ENCODE results near the gene SMDT1.
"Not testable (repeated sequence)": the region's sequence is repeated elsewhere in the genome, so short reads cannot be mapped to it uniquely, and the experiment has no call there.

The SMDT1 gene

DNA sequence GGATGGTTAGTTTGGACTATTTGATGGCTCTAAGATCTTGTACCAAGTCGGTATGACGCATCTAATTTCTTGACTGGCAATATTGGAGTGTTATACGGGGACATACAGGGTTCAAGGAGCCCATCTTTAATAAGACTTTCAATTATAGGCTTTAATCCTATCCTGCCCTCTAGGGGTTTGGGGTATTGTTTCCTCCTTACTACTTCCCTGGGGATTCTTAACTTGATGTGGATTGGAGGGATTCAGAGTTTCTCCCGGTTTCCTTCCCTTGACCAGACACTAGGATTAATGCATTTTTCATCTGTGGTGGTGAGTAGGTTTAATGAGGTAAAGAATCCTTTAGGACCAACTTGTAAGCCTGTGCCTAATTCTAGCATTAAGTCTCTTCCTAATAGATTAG, 32.3 kb downstream of the SMDT1 start:
- DNase-seq (ENCODE audit: low read depth): no peak

DNA sequence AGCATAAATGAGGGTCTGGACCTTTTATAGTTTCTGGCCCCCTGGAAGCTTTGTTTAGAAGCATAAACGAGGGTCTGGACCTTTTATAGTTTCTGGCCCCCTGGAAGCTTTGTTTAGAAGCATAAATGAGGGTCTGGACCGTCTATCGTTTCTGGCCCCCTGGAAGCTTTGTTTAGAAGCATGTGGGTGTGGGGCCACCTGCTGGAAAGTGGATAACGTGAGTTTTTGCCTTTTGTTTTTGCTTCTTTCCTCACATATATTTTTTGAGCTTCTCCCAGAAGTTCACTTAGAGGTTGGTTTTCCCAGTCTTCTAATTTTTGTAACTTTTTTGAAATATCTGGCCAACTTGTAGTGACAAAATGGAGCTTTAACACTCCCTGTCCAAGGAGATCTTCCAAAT, 33.3 kb downstream of the SMDT1 start:
- not testable (repeated sequence) for DNase-seq (ENCODE audit: low read depth)

DNA sequence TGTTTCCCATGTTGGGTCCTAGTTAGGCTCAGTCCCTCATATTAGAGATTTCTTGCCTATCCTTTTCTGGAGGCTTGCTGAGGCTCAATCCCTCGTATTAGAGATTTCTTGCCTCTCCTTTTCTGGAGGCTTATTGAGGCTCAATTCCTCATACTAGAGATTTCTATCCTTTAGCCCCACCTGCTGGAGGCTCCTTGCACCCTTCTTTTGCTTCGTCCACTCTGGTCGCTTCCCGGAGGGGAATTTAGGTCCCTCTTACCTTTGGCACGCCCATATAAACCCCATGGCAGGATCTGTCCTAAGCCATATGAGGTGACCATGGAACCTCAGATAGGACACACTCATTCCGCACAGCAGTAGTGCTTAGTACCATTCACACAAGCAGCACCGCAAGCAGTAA, 35.2 kb downstream of the SMDT1 start:
- no peak for DNase-seq (ENCODE audit: low read depth)

- DNase-seq (ENCODE audit: low read depth): not testable (repeated sequence)
These were observed 35.9 kb downstream of the SMDT1 start for GRCh38 chr22:42115420-42115830.

GRCh38 chr22:42116848-42117424, 37.4 kb downstream of the SMDT1 start:
- DNase-seq (ENCODE audit: low read depth): no peak

- DNase-seq (ENCODE audit: low read depth): not testable (repeated sequence)
These were observed 40.9 kb downstream of the SMDT1 start for GRCh38 chr22:42120231-42121021.

DNA sequence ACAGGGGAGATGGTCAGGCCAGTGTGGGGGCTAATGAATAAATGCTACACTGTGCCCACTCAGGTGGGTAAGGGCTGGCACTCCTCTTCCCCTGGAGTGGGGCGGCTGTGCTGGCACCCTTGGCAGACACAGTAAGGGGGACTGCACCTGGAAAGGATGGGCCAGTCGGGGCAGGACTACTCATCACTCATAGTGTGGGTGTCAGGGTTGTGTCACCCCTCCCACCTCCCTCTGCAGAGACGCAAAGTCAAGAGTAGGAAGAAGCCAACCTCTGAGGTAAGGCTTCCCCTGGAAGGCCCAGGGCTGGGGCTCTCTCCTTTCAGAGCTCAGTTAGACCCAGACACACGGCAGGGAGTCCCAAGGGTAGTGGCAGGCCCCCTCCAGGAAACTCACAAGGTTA, 44.0 kb downstream of the SMDT1 start:
- DNase-seq (ENCODE audit: low read depth): not testable (repeated sequence)

GRCh38 chr22:42127606-42128005, 48.1 kb downstream of the SMDT1 start:
- no peak for DNase-seq (ENCODE audit: low read depth)

- not testable (repeated sequence) for DNase-seq (ENCODE audit: low read depth)
These were observed 48.5 kb downstream of the SMDT1 start for GRCh38 chr22:42128007-42128406.

GRCh38 chr22:42128776-42129694, 49.5 kb downstream of the SMDT1 start:
- DNase-seq (ENCODE audit: low read depth): not testable (repeated sequence)

DNA sequence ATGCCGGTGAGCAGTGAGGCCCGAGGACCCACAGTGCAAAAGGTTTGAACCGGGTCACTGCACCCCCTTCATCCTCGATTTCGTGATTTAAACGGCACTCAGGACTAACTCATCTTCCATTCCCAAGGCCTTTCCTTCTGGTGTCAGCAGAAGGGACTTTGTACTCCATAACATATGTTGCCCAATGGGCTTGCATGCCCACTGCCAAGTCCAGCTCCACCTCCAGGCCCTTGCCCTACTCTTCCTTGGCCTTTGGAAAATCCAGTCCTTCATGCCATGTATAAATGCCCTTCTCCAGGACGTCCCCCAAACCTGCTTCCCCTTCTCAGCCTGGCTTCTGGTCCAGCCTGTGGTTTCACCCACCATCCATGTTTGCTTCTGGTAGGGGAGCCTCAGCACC, 50.7 kb downstream of the SMDT1 start:
- not testable (repeated sequence) for DNase-seq (ENCODE audit: low read depth)

DNA sequence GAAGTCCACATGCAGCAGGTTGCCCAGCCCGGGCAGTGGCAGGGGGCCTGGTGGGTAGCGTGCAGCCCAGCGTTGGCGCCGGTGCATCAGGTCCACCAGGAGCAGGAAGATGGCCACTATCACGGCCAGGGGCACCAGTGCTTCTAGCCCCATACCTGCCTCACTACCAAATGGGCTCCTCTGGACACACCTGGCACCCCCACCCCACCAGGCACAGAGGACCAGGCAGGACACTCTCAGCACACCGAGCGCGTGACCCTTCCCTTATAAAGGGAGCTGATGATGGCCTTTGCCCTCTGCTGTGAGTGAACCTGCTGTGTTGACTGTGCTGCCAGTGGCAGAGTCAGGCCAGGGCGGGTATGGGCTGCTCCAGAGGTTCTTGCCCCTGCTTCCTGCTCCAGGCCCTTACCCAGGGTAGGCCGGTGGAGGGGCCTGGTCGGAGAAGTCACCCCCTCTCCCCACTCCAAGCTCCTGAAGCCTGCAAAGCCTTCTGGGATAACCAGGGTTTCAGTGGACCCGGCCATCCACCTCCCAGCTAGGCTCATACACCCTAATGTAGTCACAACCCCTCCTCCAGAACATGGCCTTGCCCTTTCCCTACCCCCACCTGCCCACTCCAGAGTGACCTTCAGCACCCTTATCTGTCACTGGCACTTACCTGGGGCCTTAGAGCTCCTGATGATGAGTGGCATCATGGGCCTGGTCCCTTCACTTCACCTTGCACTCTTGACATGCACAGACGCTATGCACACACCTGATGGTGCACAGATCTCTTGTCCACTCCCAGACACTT, 51.3 kb downstream of the SMDT1 start, which contains the start of gene CYP2D6:
CYP2D6 (minus strand) TSS at position 172 of the 793 bp plus-strand sequence; CDS start at position 153, 19 bp downstream.
- DNase-seq (ENCODE audit: low read depth): not testable (repeated sequence)

DNA sequence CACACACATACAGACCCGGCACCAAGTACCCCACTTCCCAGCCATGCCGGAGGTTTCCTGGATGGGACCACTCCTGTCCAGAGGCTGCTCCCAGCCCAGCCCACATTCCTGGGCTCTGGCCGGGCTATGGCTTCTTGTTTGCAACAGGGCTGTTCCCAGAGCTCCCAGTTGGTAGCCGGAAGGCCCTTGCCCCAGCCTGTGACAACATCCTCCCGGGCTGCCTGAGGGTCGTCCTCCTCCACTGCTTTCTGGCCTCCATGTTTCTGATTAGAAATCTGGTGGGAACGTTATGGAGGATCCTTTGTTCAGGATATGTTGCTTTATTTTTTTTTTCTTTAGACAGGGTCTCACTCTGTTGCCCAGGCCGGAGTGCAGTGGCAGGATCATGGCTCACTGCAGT, 52.1 kb downstream of the SMDT1 start:
- DNase-seq (ENCODE audit: low read depth): no peak

- DNase-seq (ENCODE audit: low read depth): no peak
These were observed 53.0 kb downstream of the SMDT1 start for GRCh38 chr22:42132457-42132856.
